Immature natural killer cell (primary cell): ENCODE measurements around the gene TMEM150A. TPM values are rescaled to one million over a fixed set of nuclear protein-coding genes. Genes with fewer than 3 reads are reported as not detected.
A peak's percentile ranks its signal among the peaks of the same experiment; 100 is the strongest.

Experiments used
- DNase-seq, 3 donors: peaks; one replicate each; pipeline ENCODE4 v3.0.0; 2022; ENCODE audit warnings: mixed read lengths in 1 of 3
- H3K27ac Mint-ChIP-seq, 6 donors: one replicate each; pipeline ENCODE4 v1.8.0; 2020; ENCODE audit warnings: mixed read lengths in 6 of 6, mild to moderate bottlenecking in 5 of 6, inconsistent platforms in 4 of 6, moderate library complexity in 3 of 6
- H3K27me3 Mint-ChIP-seq, 3 donors: one replicate each; pipeline ENCODE4 v1.8.0; 2020 to 2021; ENCODE audit warnings: low read depth in 3 of 3, mild to moderate bottlenecking in 3 of 3, mixed read lengths in 3 of 3, moderate library complexity in 3 of 3, inconsistent platforms in 1 of 3
- H3K36me3 Mint-ChIP-seq, 3 donors: one replicate each; pipeline ENCODE4 v1.8.0; 2020; ENCODE audit warnings: mixed read lengths in 3 of 3, inconsistent platforms in 2 of 3, mild to moderate bottlenecking in 2 of 3
- H3K4me1 Mint-ChIP-seq, 2 donors: one replicate each; pipeline ENCODE4 v1.8.0; 2020; ENCODE audit warnings: inconsistent platforms in 2 of 2, mild to moderate bottlenecking in 2 of 2, mixed read lengths in 2 of 2, moderate library complexity in 1 of 2
- H3K4me3 Mint-ChIP-seq, 5 donors: one replicate each; pipeline ENCODE4 v1.8.0; 2020; ENCODE audit warnings: mild to moderate bottlenecking in 5 of 5, mixed read lengths in 5 of 5, inconsistent platforms in 3 of 5, moderate library complexity in 3 of 5
- H3K9me3 Mint-ChIP-seq, 6 donors: one replicate each; pipeline ENCODE4 v1.8.0; 2020; ENCODE audit warnings: mild to moderate bottlenecking in 6 of 6, mixed read lengths in 6 of 6, inconsistent platforms in 4 of 6, moderate library complexity in 3 of 6
- polyA plus RNA-seq, 3 donors: library from polyadenylated mRNA; unstranded; fragments of 300-500 nt; fragmentation: Illumina TruSeq; gene quantifications; one replicate each; pipeline ENCODE4 v1.2.3, GENCODE V29; 2021

The TMEM150A gene
- polyA plus RNA-seq, 3 donors from 2014 or later = 12.0 to 27.8 (median 14.8) TPM

DNA sequence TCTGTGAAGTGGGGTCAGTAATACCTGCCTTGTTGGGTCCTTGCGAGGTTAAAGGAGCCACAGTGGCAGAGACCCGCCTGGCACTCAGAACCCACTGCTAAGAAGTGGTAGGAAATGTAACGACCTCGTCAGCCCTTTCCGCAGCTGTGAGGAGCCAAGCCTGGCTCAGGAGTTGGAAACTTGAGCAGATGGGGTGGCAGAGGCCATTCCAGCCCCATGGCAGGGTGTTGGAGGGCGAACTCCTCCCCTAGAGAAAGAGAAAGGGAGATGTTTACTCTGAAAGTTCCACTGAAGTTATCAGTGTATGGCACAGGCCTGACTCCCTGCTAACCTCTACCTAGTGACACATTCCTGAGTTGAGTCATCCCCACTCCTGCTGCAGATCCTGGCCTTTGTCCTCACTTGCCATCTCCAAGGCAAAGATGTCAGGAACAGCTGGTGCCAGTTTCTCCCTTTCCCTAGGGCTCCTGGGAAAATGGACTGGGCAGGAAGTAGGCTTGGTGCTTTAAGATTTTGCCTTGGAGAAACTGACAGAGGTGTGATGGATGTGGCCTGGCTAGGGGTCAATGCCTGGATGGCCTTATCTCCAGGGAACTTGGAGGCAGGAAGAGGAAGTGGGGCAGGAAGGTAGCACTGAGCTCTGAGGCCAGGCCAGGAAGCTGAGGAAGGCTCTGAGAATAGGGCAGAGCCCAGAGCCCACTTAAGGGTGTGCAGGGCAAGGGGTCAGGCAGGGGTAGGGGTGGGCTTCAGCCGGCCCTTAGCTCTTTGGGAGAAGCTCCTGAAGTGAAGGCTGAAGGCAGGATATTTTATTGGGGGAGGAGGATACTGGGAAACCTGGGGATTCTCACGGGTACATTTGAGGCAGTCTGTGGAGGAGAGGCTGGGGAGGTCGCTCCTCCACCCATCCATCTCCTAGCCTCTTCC lies 17.4 kb downstream of the TMEM150A start:
- H3K4me1 Mint-ChIP-seq = peaks cover 47 to 74% of the 10 kb centered on the region in 2 donors
- H3K27me3 Mint-ChIP-seq = no peaks in the 10 kb centered on the region
- DNase-seq = peak; percentile 19 to 32 (median 24)
- H3K9me3 Mint-ChIP-seq = no peaks in the 10 kb centered on the region
- peak overlapping the region; percentile 78 to 95 (median 86) for H3K27ac Mint-ChIP-seq
- peak overlapping the region; percentile 86 to 93 (median 86) for H3K4me3 Mint-ChIP-seq
- H3K36me3 Mint-ChIP-seq = peaks cover 8 to 19% (median 12%) of the 10 kb centered on the region in 3 donors

- peaks cover 8 to 19% (median 12%) of the 10 kb centered on the region in 3 donors for H3K36me3 Mint-ChIP-seq
- no peaks in the 10 kb centered on the region for H3K9me3 Mint-ChIP-seq
- H3K4me1 Mint-ChIP-seq = peaks cover 53 to 79% of the 10 kb centered on the region in 2 donors
- DNase-seq = peak in 2 of 3 donors; percentile 26 to 33
- H3K27ac Mint-ChIP-seq = peak within 1 kb of the TSS; percentile 84 to 95 (median 90)
- no peaks in the 10 kb centered on the region for H3K27me3 Mint-ChIP-seq
- peak within 1 kb of the TSS; percentile 86 to 93 (median 90) for H3K4me3 Mint-ChIP-seq
Measured at GRCh38 chr2:85584354-85584856, 18.1 kb downstream of the TMEM150A start, which contains the start of gene VAMP5. VAMP5 (plus strand) TSS chr2:85584431; CDS start chr2:85584491, 60 bp downstream.

GRCh38 chr2:85583667-85584353 lies 18.7 kb downstream of the TMEM150A start:
- DNase-seq = peak; percentile 51 to 56 (median 56)
- Mint-ChIP-seq H3K36me3 (peaks cover 8 to 19% (median 12%) of the 10 kb centered on the region in 3 donors), H3K4me1 (peaks cover 58 to 83% of the 10 kb centered on the region in 2 donors), H3K4me3 (peak overlapping the region; percentile 86 to 93 (median 90)), H3K9me3 (no peaks in the 10 kb centered on the region), H3K27ac (peak overlapping the region; percentile 84 to 94 (median 90)), H3K27me3 (no peaks in the 10 kb centered on the region)

DNA sequence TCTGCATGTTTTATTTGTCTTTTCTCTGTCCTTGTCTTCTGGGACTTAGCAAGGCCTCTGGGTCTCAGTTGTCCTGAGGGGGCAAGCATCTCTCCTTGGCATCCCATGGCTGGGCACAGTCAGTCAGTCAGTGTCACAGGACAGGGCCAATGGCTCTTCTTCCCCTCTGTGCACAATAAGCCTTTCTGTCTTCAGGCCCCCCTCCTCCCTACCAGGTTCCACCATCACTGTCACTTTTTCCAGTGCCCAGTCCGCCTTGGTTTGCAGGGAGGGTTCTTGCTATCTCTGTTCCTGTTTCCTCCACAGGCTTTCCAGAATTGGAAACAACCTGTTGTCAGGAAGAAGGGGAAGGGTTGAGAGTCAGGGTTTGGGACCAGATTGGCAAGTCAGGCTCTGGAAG lies 20.0 kb downstream of the TMEM150A start:
- H3K27ac Mint-ChIP-seq = peak overlapping the region in 5 of 6 donors; percentile 69 to 84 (median 77)
- peaks cover 8 to 16% (median 12%) of the 10 kb centered on the region in 3 donors for H3K36me3 Mint-ChIP-seq
- no peak for DNase-seq
- H3K9me3 Mint-ChIP-seq = no peaks in the 10 kb centered on the region
- H3K27me3 Mint-ChIP-seq = no peaks in the 10 kb centered on the region
- peaks cover 65 to 83% of the 10 kb centered on the region in 2 donors for H3K4me1 Mint-ChIP-seq
- H3K4me3 Mint-ChIP-seq = peak overlapping the region; percentile 11 to 65 (median 47)

- no peak for DNase-seq
- peak overlapping the region in 2 of 6 donors; percentile 51 to 59 for H3K27ac Mint-ChIP-seq
- H3K9me3 Mint-ChIP-seq = no peaks in the 10 kb centered on the region
- peaks cover 8 to 16% (median 12%) of the 10 kb centered on the region in 3 donors for H3K36me3 Mint-ChIP-seq
- peak overlapping the region; percentile 17 to 97 (median 33) for H3K4me3 Mint-ChIP-seq
- H3K4me1 Mint-ChIP-seq = peaks cover 56 to 72% of the 10 kb centered on the region in 2 donors
- H3K27me3 Mint-ChIP-seq = peaks cover 0 to 2% (median 2%) of the 10 kb centered on the region in 3 donors
Measured at GRCh38 chr2:85580206-85580605, 22.3 kb downstream of the TMEM150A start.

GRCh38 chr2:85579266-85579935 lies 23.1 kb downstream of the TMEM150A start:
- Mint-ChIP-seq H3K4me3 (peak overlapping the region; percentile 96 to 98 (median 97)), H3K27me3 (peaks cover 0 to 2% (median 2%) of the 10 kb centered on the region in 3 donors), H3K4me1 (peaks cover 50 to 66% of the 10 kb centered on the region in 2 donors), H3K36me3 (peaks cover 8 to 16% (median 12%) of the 10 kb centered on the region in 3 donors), H3K9me3 (no peaks in the 10 kb centered on the region), H3K27ac (peak overlapping the region; percentile 88 to 98 (median 94))
- DNase-seq = no peak

- no peak for DNase-seq
- Mint-ChIP-seq H3K27me3 (peaks cover 0 to 2% (median 2%) of the 10 kb centered on the region in 3 donors), H3K4me3 (peak overlapping the region; percentile 96 to 98 (median 97)), H3K27ac (peak overlapping the region; percentile 88 to 98 (median 94)), H3K36me3 (peaks cover 8 to 16% (median 12%) of the 10 kb centered on the region in 3 donors), H3K4me1 (peaks cover 45 to 59% of the 10 kb centered on the region in 2 donors), H3K9me3 (no peaks in the 10 kb centered on the region)
Measured at GRCh38 chr2:85578243-85579180, 24.0 kb downstream of the TMEM150A start.

DNA sequence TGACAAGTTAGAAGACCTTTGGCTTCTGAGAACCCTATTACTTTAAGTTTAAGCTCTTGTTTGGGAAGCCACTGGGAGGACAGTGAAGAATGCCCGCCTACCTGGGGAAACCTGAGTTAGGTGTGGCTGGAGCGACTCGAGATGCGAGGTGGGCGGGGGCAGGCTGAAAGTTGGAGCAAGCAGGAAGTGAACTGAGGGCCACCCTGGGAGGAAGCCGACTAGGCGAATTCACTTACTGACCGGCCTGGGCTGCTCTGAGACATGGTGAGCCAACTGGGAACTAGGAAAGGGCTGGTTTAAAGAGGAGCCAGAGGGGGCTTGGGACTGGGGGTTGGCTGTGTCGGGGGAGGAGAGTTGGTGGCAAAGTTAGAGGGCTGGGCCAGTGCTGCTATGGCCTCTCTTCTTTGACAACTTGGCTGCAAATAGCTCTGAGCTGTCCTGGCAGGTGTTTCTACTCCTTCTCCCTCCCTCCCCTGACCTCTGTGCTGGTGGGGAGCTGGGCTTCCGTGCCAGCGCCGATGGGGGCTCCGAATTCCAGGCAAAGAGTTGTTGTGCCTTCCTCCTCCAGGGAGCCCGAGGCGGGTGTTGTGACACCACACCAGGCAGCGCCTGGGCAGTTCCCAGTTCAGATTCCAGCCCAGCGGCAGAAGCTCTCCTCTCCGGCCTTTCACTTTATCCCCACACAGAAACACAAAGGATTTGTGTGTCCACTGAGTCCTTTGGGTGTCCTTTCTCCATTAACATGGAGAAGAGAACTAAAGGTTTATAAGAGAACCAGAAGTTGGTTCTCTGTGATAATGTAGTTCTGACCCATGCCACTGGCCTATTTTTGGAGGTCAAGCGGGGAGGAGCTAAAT lies 24.9 kb downstream of the TMEM150A start, which contains the start of gene VAMP8:
Gene VAMP8 (plus strand): TSS at position 201 of the 857 bp plus-strand sequence. CDS start 61 bp downstream, at position 262.
- H3K36me3 Mint-ChIP-seq = peaks cover 8 to 16% (median 12%) of the 10 kb centered on the region in 3 donors

GRCh38 chr2:85577063-85577385 lies 25.5 kb downstream of the TMEM150A start:
- Mint-ChIP-seq H3K9me3 (no peaks in the 10 kb centered on the region), H3K4me1 (peaks cover 36 to 45% of the 10 kb centered on the region in 2 donors), H3K4me3 (peak overlapping the region; percentile 96 to 98 (median 97)), H3K36me3 (peaks cover 7 to 10% (median 7%) of the 10 kb centered on the region in 3 donors), H3K27ac (peak overlapping the region; percentile 88 to 98 (median 94)), H3K27me3 (peaks cover 0 to 2% (median 2%) of the 10 kb centered on the region in 3 donors)
- no peak for DNase-seq

More for the DNA sequence above, 24.9 kb downstream of the TMEM150A start, which contains the start of gene VAMP8:
- H3K4me3 Mint-ChIP-seq = peak within 1 kb of the TSS; percentile 96 to 98 (median 97)
- H3K27me3 Mint-ChIP-seq = peaks cover 0 to 2% (median 2%) of the 10 kb centered on the region in 3 donors
- peak; percentile 47 to 50 (median 48) for DNase-seq
- no peaks in the 10 kb centered on the region for H3K9me3 Mint-ChIP-seq
- H3K4me1 Mint-ChIP-seq = peaks cover 39 to 51% of the 10 kb centered on the region in 2 donors
- H3K27ac Mint-ChIP-seq = peak within 1 kb of the TSS; percentile 88 to 98 (median 94)

- Mint-ChIP-seq H3K9me3 (no peaks in the 10 kb centered on the region), H3K27ac (no peak overlapping the region), H3K4me3 (no peak overlapping the region), H3K27me3 (peaks cover 0 to 2% (median 2%) of the 10 kb centered on the region in 3 donors), H3K36me3 (peaks cover 0 to 3% (median 0%) of the 10 kb centered on the region in 3 donors), H3K4me1 (peaks cover 31 to 37% of the 10 kb centered on the region in 2 donors)
- no peak for DNase-seq
Measured at GRCh38 chr2:85575739-85576138, 26.8 kb downstream of the TMEM150A start.

- Mint-ChIP-seq H3K36me3 (no peaks in the 10 kb centered on the region), H3K4me1 (peaks cover 5 to 7% of the 10 kb centered on the region in 2 donors), H3K4me3 (no peak overlapping the region), H3K27ac (no peak overlapping the region), H3K27me3 (peaks cover 4 to 9% (median 5%) of the 10 kb centered on the region in 3 donors), H3K9me3 (peaks cover 0 to 1% (median 0%) of the 10 kb centered on the region in 6 donors)
- no peak for DNase-seq
Measured at GRCh38 chr2:85566265-85566664, 36.2 kb downstream of the TMEM150A start.
